IMR-90 (cell line): ENCODE results near the gene TUBGCP2. TPM values are rescaled to one million over a fixed set of nuclear protein-coding genes. Genes with fewer than 3 reads are reported as not detected.

Source experiments
- ATAC-seq: fragments of 200-7000 bp; cut with Tn5 transposase; 2 replicates; pipeline ENCODE4 v1.9.1; 2020; ENCODE audit warnings: low read depth, mild to moderate bottlenecking, moderate library complexity
- BruUV-seq: library from RNA; stranded (reverse); fragments of 400-500 nt; replicated peaks from 2 replicates; lab custom pipeline; 2021; lab: Mats Ljungman, UMichigan
- CTCF ChIA-PET: fragments of 300-600 bp; formaldehyde crosslinking; extraction: SDS; loops from one replicate; lab custom pipeline; 2021; ENCODE audit warnings: antibody characterized with exemption; lab: Yijun Ruan, JAX
- POLR2A ChIA-PET: fragments of 300-600 bp; sonication (Branson Sonifier 250); formaldehyde crosslinking; loops from one replicate; lab custom pipeline; 2022; ENCODE audit warnings: antibody characterized with exemption; ENCODE audit not compliant: unreplicated experiment; lab: Charles Lee
- DNase-seq: peaks from one replicate; pipeline ENCODE4 v3.0.0; 2013
- H2AFZ ChIP-seq: replicated peaks from 2 replicates; pipeline ENCODE3; 2013; ENCODE audit warnings: low read length, mild to moderate bottlenecking; ENCODE audit not compliant: poor library complexity
- H2AK5ac ChIP-seq: 2 replicates; pipeline ENCODE4 v1.6.1; 2013; ENCODE audit warnings: low read depth, low read length, inconsistent platforms
- H2AK9ac ChIP-seq: replicated peaks from 2 replicates; pipeline ENCODE3; 2013; ENCODE audit warnings: mild to moderate bottlenecking, low read depth, low read length, moderate library complexity; ENCODE audit not compliant: poor library complexity
- H2BK120ac ChIP-seq: 2 replicates; pipeline ENCODE4 v1.6.1; 2013; ENCODE audit warnings: low read depth, low read length, inconsistent platforms
- H2BK15ac ChIP-seq: 3 replicates; pipeline ENCODE4 v1.6.1; 2013; ENCODE audit warnings: low read depth, low read length, inconsistent platforms
- H2BK20ac ChIP-seq: 2 replicates; pipeline ENCODE4 v1.6.1; 2013; ENCODE audit warnings: low read depth, mild to moderate bottlenecking, inconsistent platforms, low read length, moderate library complexity
- H2BK5ac ChIP-seq: 2 replicates; pipeline ENCODE4 v1.6.1; 2013; ENCODE audit warnings: mild to moderate bottlenecking, low read depth, low read length, inconsistent platforms; ENCODE audit not compliant: poor library complexity, severe bottlenecking
- H3K14ac ChIP-seq: replicated peaks from 2 replicates; pipeline ENCODE4 v1.6.1; 2013; ENCODE audit warnings: low read depth, low read length, inconsistent platforms
- H3K18ac ChIP-seq: 2 replicates; pipeline ENCODE4 v1.6.1; 2013; ENCODE audit warnings: low read depth, low read length, control low read depth
- H3K23ac ChIP-seq: 2 replicates; pipeline ENCODE4 v1.6.1; 2013; ENCODE audit warnings: low read depth, low read length, inconsistent platforms
- H3K27ac ChIP-seq: 2 replicates; pipeline ENCODE4 v1.5.1; 2013; ENCODE audit warnings: mild to moderate bottlenecking, control low read depth, low read length; ENCODE audit not compliant: insufficient read depth
- H3K27me3 ChIP-seq: 2 replicates; pipeline ENCODE4 v1.6.1; 2013; ENCODE audit warnings: low read length; ENCODE audit not compliant: control insufficient read depth, insufficient read depth
- H3K36me3 ChIP-seq: 2 replicates; pipeline ENCODE4 v1.6.1; 2013; ENCODE audit warnings: low read length, mixed read lengths; ENCODE audit not compliant: control insufficient read depth, insufficient read depth
- H3K4ac ChIP-seq: 2 replicates; pipeline ENCODE4 v1.6.1; 2013; ENCODE audit warnings: low read depth, low read length, inconsistent platforms
- H3K4me1 ChIP-seq: 2 replicates; pipeline ENCODE4 v1.6.1; 2013; ENCODE audit warnings: low read length, mixed read lengths; ENCODE audit not compliant: control insufficient read depth, insufficient read depth
- H3K4me2 ChIP-seq: 2 replicates; pipeline ENCODE4 v1.6.1; 2013; ENCODE audit warnings: low read depth, mild to moderate bottlenecking, control low read depth, low read length, moderate library complexity
- H3K4me3 ChIP-seq: 2 replicates; pipeline ENCODE4 v1.5.1; 2013; ENCODE audit warnings: low read depth, mild to moderate bottlenecking, control low read depth, low read length, moderate library complexity; ENCODE audit not compliant: insufficient read depth
- H3K56ac ChIP-seq: 2 replicates; pipeline ENCODE4 v1.6.1; 2013; ENCODE audit warnings: low read length, inconsistent platforms; ENCODE audit not compliant: insufficient read depth; ENCODE audit errors: extremely low read depth
- H3K79me1 ChIP-seq, 2 experiments: 2 replicates each; pipeline ENCODE4 v1.6.1; 2013; ENCODE audit warnings: low read length in 2 of 2, inconsistent platforms in 1 of 2, low read depth in 1 of 2
- H3K9ac ChIP-seq: 2 replicates; pipeline ENCODE4 v1.6.1; 2013; ENCODE audit warnings: low read depth, low read length, control low read depth
- H3K9me1 ChIP-seq: 2 replicates; pipeline ENCODE4 v1.6.1; 2013; ENCODE audit warnings: low read length, inconsistent platforms; ENCODE audit not compliant: insufficient read depth
- H3K9me3 ChIP-seq: 2 replicates; pipeline ENCODE4 v1.6.1; 2013; ENCODE audit warnings: low read length; ENCODE audit not compliant: control insufficient read depth, insufficient read depth
- H4K20me1 ChIP-seq: 2 replicates; pipeline ENCODE4 v1.6.1; 2013; ENCODE audit warnings: low read length, inconsistent platforms; ENCODE audit not compliant: insufficient read depth
- H4K5ac ChIP-seq: 2 replicates; pipeline ENCODE4 v1.6.1; 2013; ENCODE audit warnings: mild to moderate bottlenecking, low read depth, low read length, control low read depth
- H4K8ac ChIP-seq, 2 experiments: 2 replicates each; pipeline ENCODE4 v1.6.1; 2013; ENCODE audit warnings: low read depth in 2 of 2, low read length in 2 of 2, control low read depth in 1 of 2, inconsistent platforms in 1 of 2
- H4K91ac ChIP-seq: 2 replicates; pipeline ENCODE4 v1.6.1; 2013; ENCODE audit warnings: low read depth, low read length, inconsistent platforms; ENCODE audit not compliant: insufficient read depth
- CHD1 ChIP-seq: IDR thresholded peaks from 2 replicates; pipeline ENCODE4 v1.6.1; 2012; ENCODE audit warnings: low read depth, low read length, improper control_type of control experiment
- MAFK ChIP-seq: IDR thresholded peaks from 2 replicates; pipeline ENCODE4 v1.6.1; 2012; ENCODE audit warnings: low read depth, low read length, improper control_type of control experiment
- RCOR1 ChIP-seq: IDR thresholded peaks from 2 replicates; pipeline ENCODE4 v1.6.1; 2012; ENCODE audit warnings: mild to moderate bottlenecking, low read length, improper control_type of control experiment; ENCODE audit not compliant: insufficient replicate concordance
- SMC3 ChIP-seq: fragments of 150-350 bp; IDR thresholded peaks from 2 replicates; pipeline ENCODE4 v1.6.1; 2016; ENCODE audit warnings: low read depth, mild to moderate bottlenecking, antibody characterized with exemption, low read length, moderate library complexity
- WGBS, 2 experiments: methylation state at CpG; one replicate each; pipeline versions ENCODE4 v1.1.5 to v1.1.7; 2013; ENCODE audit warnings: missing lambda C conversion rate in 2 of 2; ENCODE audit not compliant: insufficient read length in 1 of 2; ENCODE audit errors: extremely low coverage in 2 of 2; 5-methylcytosine and 5-hydroxymethylcytosine counted together
- dilution Hi-C: fragments of 300-500 bp; cut with HindIII; formaldehyde crosslinking; loops from one replicate; pipeline ENCODE4 v1.14.3; 2018; ENCODE audit warnings: low sequenced_read_pairs; ENCODE audit not compliant: unreplicated experiment
- in situ Hi-C: fragments of 300-500 bp; cut with MboI; formaldehyde crosslinking; loops from 3 replicates; pipeline ENCODE4 v1.14.3; 2019; ENCODE audit warnings: low sequenced_read_pairs, inconsistent platforms, mixed read lengths
- intact Hi-C: fragments of 100-400 bp; cut with micrococcal nuclease; formaldehyde crosslinking; loops from 2 replicates; pipeline ENCODE4 v1.10.0; 2022
- polyA plus RNA-seq, 3 experiments: library from polyadenylated mRNA; depleted of rRNA; stranded (reverse); fragments of >200 nt; gene quantifications; 2 replicates each; pipeline ENCODE4 v1.2.3, GENCODE V29; 2012; ENCODE audit warnings: low replicate concordance in 1 of 3
- total RNA-seq: library from RNA; depleted of rRNA; stranded (reverse); fragments of >200 nt; gene quantifications from 2 replicates; pipeline ENCODE4 v1.2.3, GENCODE V29; 2012

The TUBGCP2 gene
- total and polyA plus RNA-seq, 2 of the 4 experiments (the other 2 are of a cell fraction) = 48.1 to 72.6 TPM

DNA sequence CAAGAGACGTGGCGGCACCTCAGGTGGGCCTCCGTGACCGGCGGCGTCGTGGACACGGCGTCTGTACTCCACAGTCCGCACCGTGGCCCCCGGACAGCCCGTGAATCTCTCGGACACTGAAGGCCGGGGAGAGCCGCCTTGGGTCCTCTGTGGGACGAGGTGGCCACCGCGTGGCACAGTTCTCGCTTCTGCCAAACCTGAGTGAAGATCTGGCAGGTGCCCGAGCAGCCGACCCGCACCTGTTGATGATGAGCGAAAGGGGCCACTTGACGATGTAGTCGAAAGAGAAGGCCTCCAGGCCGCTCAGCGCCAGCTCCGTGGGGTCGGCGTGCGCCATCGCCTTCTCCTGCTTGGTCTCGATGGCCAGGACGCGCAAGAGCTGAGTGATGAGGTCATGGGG, 23.5 kb downstream of the TUBGCP2 start:
- TF ChIP-seq RCOR1 (no peak), SMC3 (no peak), MAFK (no peak), CHD1 (no peak)
- Histone ChIP-seq H4K5ac (no peak overlapping the region), H3K9me3 (no peaks in the 10 kb centered on the region), H2AFZ (no peak overlapping the region), H3K4me1 (no peaks in the 10 kb centered on the region), H3K4me3 (no peak overlapping the region), H3K27me3 (no peaks in the 10 kb centered on the region), H3K4ac (no peak overlapping the region), H2AK5ac (no peak overlapping the region), H2BK5ac (no peak overlapping the region), H3K14ac (no peak overlapping the region), H3K18ac (no peak overlapping the region), H4K8ac (no peak overlapping the region), H4K20me1 (no peaks in the 10 kb centered on the region), H2AK9ac (no peak overlapping the region), H2BK20ac (no peak overlapping the region), H4K91ac (no peak overlapping the region), H3K9me1 (no peaks in the 10 kb centered on the region), H3K23ac (no peak overlapping the region), H2BK15ac (no peak overlapping the region), H3K4me2 (no peak overlapping the region), H3K56ac (no peak overlapping the region), H2BK120ac (no peak overlapping the region), H3K79me1 (peaks cover 3 to 9% of the 10 kb centered on the region in 2 experiments; a peak in 3 of 4 replicates), H3K36me3 (peaks cover 79% of the 10 kb centered on the region), H3K9ac (no peak overlapping the region), H3K27ac (no peak overlapping the region)
- in situ Hi-C loops (no loop called here), dilution Hi-C loops (no loop called here), intact Hi-C loops (no loop called here)
- WGBS, 2 experiments = 98% methylated on average over 19 of the region's 36 CpGs; no CpG with 5 or more reads in 1 of the 2 experiments
- ChIA-PET CTCF (no interaction called here), POLR2A (no interaction called here)
- BruUV-seq = no TSS peak
- no peak for ATAC-seq
- no peak for DNase-seq
